ENCODE measurements around the gene SLC13A4. TPM values are rescaled to one million over a fixed set of nuclear protein-coding genes. Genes with fewer than 3 reads are reported as not detected.
"Not testable (repeated sequence)": the region's sequence is repeated elsewhere in the genome, so short reads cannot be mapped to it uniquely, and the experiment has no call there.

The SLC13A4 gene
- total RNA-seq: not detected

DNA sequence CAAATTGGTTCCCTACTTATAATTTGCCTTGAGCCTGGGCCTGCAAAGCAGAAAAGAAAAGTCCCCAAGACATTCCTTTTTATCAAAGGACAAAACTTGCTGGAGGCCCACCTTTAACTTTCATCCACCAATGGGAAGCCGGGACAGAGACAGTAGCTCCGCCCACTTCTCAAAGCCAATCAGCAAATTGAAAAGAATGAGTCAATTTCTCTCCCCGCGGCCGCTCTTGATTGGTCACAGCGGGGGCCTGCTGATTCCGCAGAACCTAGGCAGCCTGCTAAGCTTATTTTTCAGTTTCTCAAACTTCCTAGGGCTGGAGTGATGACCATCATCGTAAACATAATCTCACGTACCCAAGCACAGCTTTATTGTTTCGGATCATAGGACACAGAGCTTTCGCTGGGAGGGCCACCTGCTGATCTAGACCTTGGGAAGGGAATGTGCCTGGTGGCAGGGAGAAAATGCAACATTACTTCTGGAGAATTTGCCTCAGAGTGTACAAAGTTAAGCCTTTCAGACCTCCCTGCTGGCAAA, at the start of gene SLC13A4:
Gene SLC13A4 (minus strand): TSS at position 51 of the 534 bp plus-strand sequence. CDS start 690 bp downstream, outside the sequence.
- Mint-ChIP-seq H3K4me3 (no peak within 1 kb of the TSS), H3K27ac (no peak within 1 kb of the TSS), H3K36me3 (ENCODE audit: insufficient read depth in 2 of 2) (no peaks in the 10 kb centered on the region), H3K27me3 (ENCODE audit: low read depth) (peaks cover 7% of the 10 kb centered on the region), H3K4me1 (ENCODE audit: low read depth) (no peaks in the 10 kb centered on the region), H3K9me3 (no peaks in the 10 kb centered on the region)
- DNase-seq (no peak), ATAC-seq (replicated peaks in 1 of 2) (no peak)

DNA sequence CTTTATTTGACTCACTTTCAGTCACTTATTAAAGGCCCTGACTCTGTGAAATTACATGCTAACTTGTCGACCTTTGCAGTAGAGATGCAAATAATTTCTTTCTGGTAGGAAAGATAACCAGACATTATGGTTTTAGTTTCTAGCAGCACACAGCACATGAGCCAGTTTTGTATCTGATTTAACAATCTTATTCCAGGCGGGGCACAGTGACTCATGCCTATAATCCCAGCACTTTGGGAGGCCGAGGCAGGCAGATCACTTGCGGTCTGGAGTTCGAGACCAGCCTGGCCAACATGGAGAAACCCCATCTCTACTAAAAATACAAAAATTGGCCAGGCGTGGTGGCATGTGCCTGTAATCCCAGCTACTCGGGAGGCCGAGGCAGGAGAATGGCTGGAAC, 47.9 kb upstream of the SLC13A4 start:
- DNase-seq; ATAC-seq (replicated peaks in 1 of 2); H3K36me3 Mint-ChIP-seq (ENCODE audit: insufficient read depth in 2 of 2); H3K27ac Mint-ChIP-seq; H3K9me3 Mint-ChIP-seq; H3K4me3 Mint-ChIP-seq; H3K4me1 Mint-ChIP-seq (ENCODE audit: low read depth): not testable (repeated sequence)
- H3K27me3 Mint-ChIP-seq (ENCODE audit: low read depth): peaks cover 15% of the 10 kb centered on the region

GRCh38 chr7:135775230-135775629, 47.2 kb upstream of the SLC13A4 start:
- H3K9me3 Mint-ChIP-seq: peaks cover 0 to 1% of the 10 kb centered on the region in 2 donors
- no peak overlapping the region for H3K4me3 Mint-ChIP-seq
- DNase-seq (no peak), ATAC-seq (replicated peaks in 1 of 2) (no peak)
- no peaks in the 10 kb centered on the region for H3K4me1 Mint-ChIP-seq (ENCODE audit: low read depth)
- no peak overlapping the region for H3K27ac Mint-ChIP-seq
- no peaks in the 10 kb centered on the region for H3K36me3 Mint-ChIP-seq (ENCODE audit: insufficient read depth in 2 of 2)
- peaks cover 9% of the 10 kb centered on the region for H3K27me3 Mint-ChIP-seq (ENCODE audit: low read depth)

- H3K9me3 Mint-ChIP-seq: peaks cover 0 to 1% of the 10 kb centered on the region in 2 donors
- H3K27me3 Mint-ChIP-seq (ENCODE audit: low read depth): peaks cover 7% of the 10 kb centered on the region
- H3K36me3 Mint-ChIP-seq (ENCODE audit: insufficient read depth in 2 of 2): no peaks in the 10 kb centered on the region
- H3K27ac Mint-ChIP-seq: no peak overlapping the region
- no peak overlapping the region for H3K4me3 Mint-ChIP-seq
- no peaks in the 10 kb centered on the region for H3K4me1 Mint-ChIP-seq (ENCODE audit: low read depth)
- ATAC-seq (replicated peaks in 1 of 2) (no peak), DNase-seq (no peak)
Observed at GRCh38 chr7:135774284-135774683, 46.3 kb upstream of the SLC13A4 start.

DNA sequence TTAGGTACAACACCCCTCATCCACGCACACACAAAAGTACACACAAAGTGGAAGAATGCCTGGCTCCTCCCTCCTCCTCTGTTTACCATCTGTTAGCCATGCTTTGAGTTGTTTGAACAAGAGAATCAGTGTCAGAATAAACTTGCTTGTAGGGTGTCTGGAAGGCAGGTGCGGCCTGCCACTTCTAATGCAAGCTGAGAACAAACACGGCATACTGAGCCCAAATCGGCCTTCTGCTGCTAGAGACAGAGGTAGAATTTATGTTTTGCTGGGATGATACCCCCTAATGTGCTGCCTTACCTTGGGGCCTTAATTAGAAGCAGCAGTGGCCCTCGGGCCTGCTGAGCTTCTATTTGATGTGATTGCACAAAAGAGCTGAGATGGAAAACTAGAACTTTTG, 45.5 kb upstream of the SLC13A4 start:
- no peaks in the 10 kb centered on the region for H3K4me1 Mint-ChIP-seq (ENCODE audit: low read depth)
- no peak overlapping the region for H3K4me3 Mint-ChIP-seq
- H3K36me3 Mint-ChIP-seq (ENCODE audit: insufficient read depth in 2 of 2): no peaks in the 10 kb centered on the region
- no peak for DNase-seq
- no peak overlapping the region for H3K27ac Mint-ChIP-seq
- peaks cover 4% of the 10 kb centered on the region for H3K27me3 Mint-ChIP-seq (ENCODE audit: low read depth)
- H3K9me3 Mint-ChIP-seq: peaks cover 0 to 1% of the 10 kb centered on the region in 2 donors
- ATAC-seq (replicated peaks in 1 of 2): no peak

DNA sequence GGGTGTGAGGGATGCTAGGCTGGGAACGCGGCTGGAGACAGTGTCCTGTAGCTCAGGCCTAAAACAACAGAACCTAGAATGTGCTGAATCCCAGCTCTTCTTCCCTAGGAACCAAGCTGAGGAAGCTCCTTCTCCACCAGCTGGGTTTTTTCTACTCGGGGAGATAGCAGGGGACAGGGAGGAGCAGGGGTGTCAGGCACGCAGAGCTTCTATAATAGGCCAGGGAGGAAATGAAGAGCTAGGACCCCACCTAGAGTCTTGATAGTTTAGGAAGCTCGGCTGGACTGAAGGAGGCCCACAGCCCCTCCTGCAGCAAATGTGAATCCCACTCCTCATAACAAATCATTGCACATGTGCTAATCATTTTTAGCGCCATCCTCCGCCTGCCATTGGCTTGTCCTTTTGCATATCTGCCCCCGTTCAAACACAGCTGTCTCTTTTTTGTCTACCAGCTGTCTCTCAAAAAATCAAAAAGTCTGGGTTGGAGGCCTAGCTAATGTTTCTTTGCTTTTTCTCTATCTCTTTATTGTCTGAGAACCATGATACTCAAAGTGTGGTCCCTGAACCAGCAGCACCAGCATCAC, 44.7 kb upstream of the SLC13A4 start:
- no peak for DNase-seq
- no peaks in the 10 kb centered on the region for H3K36me3 Mint-ChIP-seq (ENCODE audit: insufficient read depth in 2 of 2)
- H3K27ac Mint-ChIP-seq: no peak overlapping the region
- no peaks in the 10 kb centered on the region for H3K9me3 Mint-ChIP-seq
- H3K4me1 Mint-ChIP-seq (ENCODE audit: low read depth): no peaks in the 10 kb centered on the region
- peaks cover 5% of the 10 kb centered on the region for H3K27me3 Mint-ChIP-seq (ENCODE audit: low read depth)
- H3K4me3 Mint-ChIP-seq: no peak overlapping the region
- ATAC-seq (replicated peaks in 1 of 2): no peak

- DNase-seq: no peak
- no peak for ATAC-seq (replicated peaks in 1 of 2)
- Mint-ChIP-seq H3K27ac (no peak overlapping the region), H3K9me3 (no peaks in the 10 kb centered on the region), H3K4me1 (ENCODE audit: low read depth) (no peaks in the 10 kb centered on the region), H3K36me3 (ENCODE audit: insufficient read depth in 2 of 2) (no peaks in the 10 kb centered on the region), H3K4me3 (no peak overlapping the region), H3K27me3 (ENCODE audit: low read depth) (peaks cover 12% of the 10 kb centered on the region)
Observed at GRCh38 chr7:135771961-135772638, 44.1 kb upstream of the SLC13A4 start.

GRCh38 chr7:135771051-135771450, 43.1 kb upstream of the SLC13A4 start:
- DNase-seq (no peak), ATAC-seq (replicated peaks in 1 of 2) (no peak)
- Mint-ChIP-seq H3K4me3 (no peak overlapping the region), H3K36me3 (ENCODE audit: insufficient read depth in 2 of 2) (no peaks in the 10 kb centered on the region), H3K4me1 (ENCODE audit: low read depth) (no peaks in the 10 kb centered on the region), H3K27me3 (ENCODE audit: low read depth) (peaks cover 21% of the 10 kb centered on the region), H3K27ac (no peak overlapping the region), H3K9me3 (no peaks in the 10 kb centered on the region)

DNA sequence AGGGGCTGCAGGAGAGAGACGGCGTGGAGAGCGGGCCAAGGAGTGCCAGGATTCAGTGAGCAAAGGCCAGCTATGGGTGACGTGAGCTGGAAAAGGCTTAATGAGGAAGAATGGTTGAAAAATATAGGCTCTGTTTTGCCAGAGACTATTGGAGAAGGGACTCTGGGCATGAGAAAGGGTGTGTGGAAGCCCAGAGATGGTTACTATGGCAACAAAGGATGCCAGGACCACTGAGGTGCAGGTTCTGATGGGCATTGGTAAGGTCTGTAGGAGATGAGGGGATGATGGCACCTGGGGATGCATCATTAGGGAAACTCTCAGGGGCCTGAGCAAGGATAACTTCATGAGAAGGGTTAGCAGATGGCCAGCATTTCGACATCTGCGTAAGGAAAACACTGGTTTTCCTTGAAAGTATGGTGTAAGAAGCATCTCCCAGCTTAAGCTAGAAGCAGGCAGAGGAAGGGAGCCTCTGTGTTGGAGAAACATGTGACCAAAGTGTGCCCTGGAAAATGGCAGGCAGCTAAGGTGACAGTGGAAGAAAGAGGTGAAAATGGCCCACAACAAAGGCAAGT, 42.2 kb upstream of the SLC13A4 start:
- no peak for DNase-seq
- no peaks in the 10 kb centered on the region for H3K36me3 Mint-ChIP-seq (ENCODE audit: insufficient read depth in 2 of 2)
- no peaks in the 10 kb centered on the region for H3K4me1 Mint-ChIP-seq (ENCODE audit: low read depth)
- no peak overlapping the region for H3K4me3 Mint-ChIP-seq
- no peaks in the 10 kb centered on the region for H3K9me3 Mint-ChIP-seq
- H3K27ac Mint-ChIP-seq: no peak overlapping the region
- ATAC-seq (replicated peaks in 1 of 2): no peak
- H3K27me3 Mint-ChIP-seq (ENCODE audit: low read depth): peaks cover 21% of the 10 kb centered on the region

DNA sequence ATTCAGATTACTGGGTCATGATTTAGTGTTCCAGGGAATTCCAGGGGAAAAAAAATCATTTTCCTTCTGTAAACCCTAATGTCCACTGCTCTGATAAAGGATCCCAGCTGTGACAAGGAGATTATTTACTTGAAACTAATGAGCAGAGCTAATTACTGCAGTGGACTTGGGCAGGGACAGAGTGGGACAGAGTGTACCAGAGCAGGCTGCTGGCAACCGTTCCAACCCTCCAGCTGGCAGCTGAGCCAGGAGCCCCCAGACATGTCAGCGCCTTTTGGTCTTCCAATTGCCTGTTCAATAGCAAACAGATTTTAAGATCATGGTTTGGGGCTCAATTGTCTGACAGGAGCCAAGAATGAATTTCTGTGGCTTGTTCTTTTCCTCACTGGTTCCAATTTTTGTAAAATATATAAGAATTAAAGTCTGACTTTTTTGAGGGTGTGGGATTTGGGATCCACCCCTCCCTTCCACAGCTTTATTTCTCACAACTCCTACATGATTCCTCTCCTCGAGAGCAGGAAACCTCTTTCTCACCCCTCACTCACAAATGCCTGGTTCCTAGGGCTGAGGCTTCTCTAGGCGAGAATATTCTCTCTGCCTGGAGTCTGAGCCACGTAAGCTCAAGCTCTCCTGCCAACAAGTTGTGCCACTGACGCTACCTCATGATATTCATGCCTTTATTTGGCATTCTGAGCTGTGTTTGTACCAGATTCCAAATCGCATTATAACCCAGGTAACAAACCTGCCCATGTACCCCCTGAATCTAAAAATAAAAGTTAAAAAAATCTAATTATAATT, 41.2 kb upstream of the SLC13A4 start:
- Mint-ChIP-seq H3K4me3 (no peak overlapping the region), H3K27me3 (ENCODE audit: low read depth) (peaks cover 21% of the 10 kb centered on the region), H3K9me3 (no peaks in the 10 kb centered on the region), H3K27ac (no peak overlapping the region), H3K36me3 (ENCODE audit: insufficient read depth in 2 of 2) (no peaks in the 10 kb centered on the region), H3K4me1 (ENCODE audit: low read depth) (no peaks in the 10 kb centered on the region)
- ATAC-seq (replicated peaks in 1 of 2) (no peak), DNase-seq (no peak)

DNA sequence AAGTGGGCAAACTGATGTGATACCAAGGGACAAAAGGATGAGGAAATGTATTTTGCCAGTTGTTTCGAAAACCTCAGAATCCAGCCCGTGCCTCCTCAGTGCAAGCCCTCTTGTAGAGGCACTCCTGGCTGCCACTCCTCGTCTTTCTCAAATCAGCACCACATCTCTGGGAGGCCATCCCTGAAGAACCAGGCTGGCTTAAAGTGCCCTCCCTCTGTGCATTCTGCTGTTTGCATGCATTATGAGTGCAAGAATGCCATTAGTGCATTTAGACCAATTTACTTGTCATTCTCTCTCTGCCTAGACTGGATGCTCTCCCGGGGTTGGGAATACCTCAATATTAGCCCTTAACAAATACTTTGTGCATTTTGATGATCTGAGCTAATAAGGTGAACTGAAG, 40.5 kb upstream of the SLC13A4 start:
- no peak for ATAC-seq (replicated peaks in 1 of 2)
- Mint-ChIP-seq H3K4me3 (no peak overlapping the region), H3K36me3 (ENCODE audit: insufficient read depth in 2 of 2) (no peaks in the 10 kb centered on the region), H3K4me1 (ENCODE audit: low read depth) (no peaks in the 10 kb centered on the region), H3K27ac (no peak overlapping the region), H3K9me3 (no peaks in the 10 kb centered on the region), H3K27me3 (ENCODE audit: low read depth) (peaks cover 28% of the 10 kb centered on the region)
- DNase-seq: no peak

DNA sequence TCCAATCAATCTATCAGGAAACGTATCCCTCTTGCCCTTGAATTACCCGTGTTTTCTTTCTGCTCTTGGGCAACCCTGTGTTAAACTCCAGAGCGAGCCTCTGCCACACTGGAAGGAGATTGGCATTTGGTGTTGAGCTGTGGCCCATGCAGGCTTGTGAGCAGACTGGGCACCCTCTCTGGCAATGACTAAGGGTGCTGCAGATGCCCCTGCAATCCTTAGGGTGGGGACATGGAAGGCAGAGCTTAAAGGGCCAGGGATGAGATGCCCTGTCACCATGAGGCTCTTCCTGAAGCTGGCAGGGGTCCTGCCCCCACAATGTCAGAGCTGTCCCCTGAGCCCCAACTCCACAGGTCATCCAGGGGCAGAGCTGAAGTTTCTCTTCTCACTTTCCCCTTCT, 40.1 kb upstream of the SLC13A4 start:
- no peak overlapping the region for H3K27ac Mint-ChIP-seq
- DNase-seq (no peak), ATAC-seq (replicated peaks in 1 of 2) (no peak)
- no peaks in the 10 kb centered on the region for H3K4me1 Mint-ChIP-seq (ENCODE audit: low read depth)
- no peaks in the 10 kb centered on the region for H3K36me3 Mint-ChIP-seq (ENCODE audit: insufficient read depth in 2 of 2)
- H3K9me3 Mint-ChIP-seq: no peaks in the 10 kb centered on the region
- no peak overlapping the region for H3K4me3 Mint-ChIP-seq
- peaks cover 28% of the 10 kb centered on the region for H3K27me3 Mint-ChIP-seq (ENCODE audit: low read depth)

- Mint-ChIP-seq H3K27me3 (ENCODE audit: low read depth) (peaks cover 43% of the 10 kb centered on the region), H3K4me1 (ENCODE audit: low read depth) (no peaks in the 10 kb centered on the region), H3K36me3 (ENCODE audit: insufficient read depth in 2 of 2) (no peaks in the 10 kb centered on the region), H3K9me3 (no peaks in the 10 kb centered on the region), H3K4me3 (no peak overlapping the region), H3K27ac (no peak overlapping the region)
- ATAC-seq (replicated peaks in 1 of 2) (no peak), DNase-seq (no peak)
Observed at GRCh38 chr7:135763261-135763660, 35.3 kb upstream of the SLC13A4 start.

All from activated T-cell treated with anti-CD3 and anti-CD28 coated beads, Interleukin-2, amount 50 U/mL, for 72 hours (primary cell).